ENCODE data around the gene SP8. TPM values are rescaled to one million over a fixed set of nuclear protein-coding genes. Genes with fewer than 3 reads are reported as not detected.

The SP8 gene
- total RNA-seq, 1 experiment from 2014 or later: not detected

- in situ Hi-C loops (cut with HindIII; ENCODE audit: low sequenced_read_pairs): no loop called here
- DNase-seq (ENCODE audit: low spot score): no peak
Measured at GRCh38 chr7:20777377-20778062, 9.2 kb downstream of the SP8 start.

DNA sequence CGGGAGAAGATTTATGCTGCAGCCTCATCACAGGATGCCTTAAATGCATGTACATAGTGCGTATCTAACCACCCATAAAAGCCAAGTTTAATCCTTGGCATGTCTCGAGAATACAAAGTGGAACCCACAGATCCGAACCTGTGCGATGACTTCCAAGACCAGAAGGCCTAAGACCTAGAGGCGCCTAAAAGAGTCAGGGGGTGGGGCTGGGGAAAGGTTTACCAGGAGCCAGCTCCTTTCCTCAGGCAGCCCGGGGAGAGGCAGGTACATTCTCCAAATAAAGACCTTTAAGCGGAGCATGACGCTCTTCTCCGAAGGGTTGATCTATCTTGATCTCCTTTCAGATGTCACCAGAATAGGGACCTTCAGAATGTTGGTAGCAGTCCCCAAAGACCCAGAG, 9.7 kb downstream of the SP8 start:
- no peak for DNase-seq (ENCODE audit: low spot score)
- in situ Hi-C loops (cut with HindIII; ENCODE audit: low sequenced_read_pairs): no loop called here

DNA sequence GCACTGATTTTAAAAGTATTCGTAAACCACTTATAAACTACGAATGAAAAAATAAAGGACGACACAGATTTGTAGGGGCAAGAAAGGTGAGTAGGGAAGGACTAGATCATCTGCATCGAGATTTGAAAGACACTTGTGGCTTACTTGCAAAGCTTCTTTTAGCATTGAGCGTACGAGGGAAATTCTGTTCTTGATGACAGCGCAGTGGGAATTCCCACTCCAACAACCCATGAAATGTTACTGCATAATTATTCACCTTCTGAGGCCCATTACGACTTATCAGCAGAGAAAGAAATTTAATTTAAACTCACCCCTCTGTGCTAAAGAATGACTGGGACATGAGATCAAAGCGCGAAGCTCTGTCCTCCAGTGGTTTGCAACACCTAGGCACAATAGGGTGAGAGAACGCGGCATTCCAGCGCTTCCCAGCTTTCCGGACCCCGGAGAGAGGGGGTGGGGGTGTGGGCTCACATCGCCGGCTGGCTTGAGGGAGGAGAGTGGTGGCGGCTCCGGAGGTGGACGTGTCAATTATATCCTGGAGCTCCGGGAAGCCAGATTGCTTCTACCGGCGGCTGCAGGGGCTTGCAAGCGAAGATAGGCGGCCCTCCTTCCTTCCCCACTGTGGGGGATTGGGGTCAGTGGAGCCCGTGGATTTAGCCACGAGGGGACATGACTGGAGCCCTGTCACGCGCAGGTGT, 10.3 kb downstream of the SP8 start:
- DNase-seq (ENCODE audit: low spot score): no peak
- in situ Hi-C loops (cut with HindIII; ENCODE audit: low sequenced_read_pairs): no loop called here

GRCh38 chr7:20754001-20754400, 32.7 kb downstream of the SP8 start:
- DNase-seq (ENCODE audit: low spot score): no peak
- in situ Hi-C loops (cut with HindIII; ENCODE audit: low sequenced_read_pairs): no loop called here

DNA sequence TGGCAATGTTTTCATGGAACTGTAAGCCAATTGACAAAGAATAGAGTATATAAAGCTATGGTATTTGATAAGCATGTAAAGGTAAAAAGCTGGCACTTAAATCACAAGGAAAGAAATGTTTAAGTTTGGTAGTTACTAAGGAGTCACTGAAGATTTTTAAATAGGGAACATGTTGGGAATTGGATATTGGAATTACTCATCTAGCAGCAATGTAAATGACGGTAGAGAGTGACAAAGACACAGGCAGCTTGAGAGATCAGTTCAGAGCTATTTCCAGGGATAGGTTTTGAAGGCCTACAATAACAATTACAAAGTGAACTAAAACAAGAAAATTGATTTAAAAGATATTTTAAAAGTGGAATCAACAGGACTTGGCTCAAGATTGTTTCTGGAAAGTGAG, 36.8 kb downstream of the SP8 start:
- in situ Hi-C loops (cut with HindIII; ENCODE audit: low sequenced_read_pairs): no loop called here
- DNase-seq (ENCODE audit: low spot score): no peak

DNA sequence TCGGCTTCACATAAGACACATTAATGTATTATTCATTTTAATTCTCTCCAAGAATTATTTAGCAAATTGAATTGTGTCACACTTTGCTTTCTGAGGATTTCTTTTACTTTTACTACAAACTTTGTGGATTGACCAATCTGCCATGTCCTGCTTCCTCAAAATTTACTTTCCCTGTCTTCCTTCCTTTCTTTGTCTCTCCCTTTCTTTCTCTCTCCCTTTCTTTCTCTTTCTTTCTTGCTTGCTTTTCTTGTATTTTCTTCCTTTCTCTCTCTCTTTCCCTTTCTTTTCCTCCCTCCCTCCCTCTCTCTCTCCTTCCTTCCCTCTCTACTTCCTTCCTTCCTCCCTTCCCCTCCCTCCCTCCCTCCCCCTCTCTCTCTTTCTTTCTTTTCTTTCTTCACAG, 37.8 kb downstream of the SP8 start:
- no peak for DNase-seq (ENCODE audit: low spot score)
- in situ Hi-C loops (cut with HindIII; ENCODE audit: low sequenced_read_pairs): no loop called here

GRCh38 chr7:20747001-20747400, 39.7 kb downstream of the SP8 start:
- no peak for DNase-seq (ENCODE audit: low spot score)
- in situ Hi-C loops (cut with HindIII; ENCODE audit: low sequenced_read_pairs): no loop called here

DNA sequence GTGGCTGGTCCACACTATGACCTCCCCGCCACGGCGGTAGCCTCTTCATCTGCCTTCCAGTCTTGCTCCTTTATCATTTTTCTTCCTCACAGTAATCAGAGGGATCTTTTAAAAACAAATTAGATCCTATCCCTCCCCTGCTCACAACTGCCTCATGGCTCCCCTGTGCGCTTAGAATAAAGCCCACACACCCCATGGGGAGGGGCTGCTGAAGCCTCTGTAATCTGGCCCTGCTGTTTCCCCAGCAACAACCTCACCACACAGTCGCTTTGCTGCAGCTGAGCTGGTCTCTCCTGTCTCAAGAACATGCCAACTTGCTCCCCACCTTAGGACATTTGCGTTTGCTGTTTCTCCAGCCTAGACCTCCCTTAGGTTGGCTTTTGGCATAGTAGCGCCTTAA, 41.0 kb downstream of the SP8 start:
- DNase-seq (ENCODE audit: low spot score): no peak
- in situ Hi-C loops (cut with HindIII; ENCODE audit: low sequenced_read_pairs): no loop called here

DNA sequence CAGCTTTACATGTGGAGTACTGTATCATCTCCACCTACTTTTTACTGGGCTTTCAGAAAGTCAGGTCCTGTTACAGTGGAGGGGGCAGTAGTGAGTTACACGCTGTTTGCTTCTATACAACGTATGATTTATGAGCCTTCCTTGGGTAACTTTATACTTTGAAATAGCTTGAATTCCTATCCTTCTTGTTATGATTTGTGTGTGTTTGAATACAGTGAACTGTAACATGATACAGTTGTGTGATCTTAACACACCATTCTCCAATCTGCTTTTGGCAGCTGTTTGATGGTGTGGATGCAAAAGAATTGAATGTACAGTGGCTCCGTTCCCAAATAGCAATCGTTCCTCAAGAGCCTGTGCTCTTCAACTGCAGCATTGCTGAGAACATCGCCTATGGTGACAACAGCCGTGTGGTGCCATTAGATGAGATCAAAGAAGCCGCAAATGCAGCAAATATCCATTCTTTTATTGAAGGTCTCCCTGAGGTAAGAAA, 41.7 kb downstream of the SP8 start:
- no peak for DNase-seq (ENCODE audit: low spot score)
- in situ Hi-C loops (cut with HindIII; ENCODE audit: low sequenced_read_pairs): no loop called here

DNA sequence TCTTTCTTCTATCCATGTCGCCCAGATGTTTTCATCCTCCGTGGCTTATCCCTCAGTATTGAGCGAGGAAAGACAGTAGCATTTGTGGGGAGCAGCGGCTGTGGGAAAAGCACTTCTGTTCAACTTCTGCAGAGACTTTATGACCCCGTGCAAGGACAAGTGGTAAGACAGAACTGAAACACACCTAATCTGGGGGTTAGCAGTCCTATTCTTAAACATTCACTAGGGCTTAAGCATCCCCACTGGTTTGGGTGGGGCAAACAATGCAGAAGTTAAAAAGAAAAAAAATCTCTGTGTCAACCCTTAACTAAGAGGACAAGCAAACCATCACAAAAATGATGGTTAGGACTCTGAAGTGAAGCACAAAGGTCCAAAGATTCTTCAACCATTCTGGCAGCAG, 43.8 kb downstream of the SP8 start:
- in situ Hi-C loops (cut with HindIII; ENCODE audit: low sequenced_read_pairs): no loop called here
- no peak for DNase-seq (ENCODE audit: low spot score)

- DNase-seq (ENCODE audit: low spot score): no peak
- in situ Hi-C loops (cut with HindIII; ENCODE audit: low sequenced_read_pairs): no loop called here
Measured at GRCh38 chr7:20741801-20742200, 44.9 kb downstream of the SP8 start.

GRCh38 chr7:20738518-20739481, 47.9 kb downstream of the SP8 start:
- no peak for DNase-seq (ENCODE audit: low spot score)
- in situ Hi-C loops (cut with HindIII; ENCODE audit: low sequenced_read_pairs): no loop called here

DNA sequence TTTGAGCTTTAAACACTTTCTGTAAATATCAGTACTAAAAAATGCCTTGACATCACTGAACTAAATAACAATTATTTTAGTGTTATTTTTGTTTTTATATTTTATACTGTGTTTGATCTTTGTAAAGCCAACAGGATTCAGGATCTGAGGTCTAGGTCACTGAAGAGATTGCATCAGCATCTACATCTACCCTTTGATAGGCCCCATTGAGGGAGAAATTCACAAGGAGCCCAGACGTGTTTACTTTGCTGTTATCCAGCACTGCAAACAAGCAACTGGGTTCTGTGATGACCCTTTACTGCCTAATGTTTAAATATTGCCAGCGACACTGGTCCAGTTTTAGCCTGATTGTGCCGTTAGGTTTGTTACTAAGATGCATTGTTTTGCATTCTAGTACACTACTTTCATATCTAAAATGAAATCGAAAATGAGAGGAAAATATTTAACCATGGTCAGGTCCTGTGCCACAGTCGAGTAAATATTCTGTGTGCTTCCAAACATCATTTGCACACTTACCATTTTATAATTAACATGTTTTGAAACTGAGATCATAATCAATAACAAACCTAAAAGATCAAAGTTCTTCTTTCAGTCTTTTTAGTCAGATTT, 48.7 kb downstream of the SP8 start:
- no peak for DNase-seq (ENCODE audit: low spot score)
- in situ Hi-C loops (cut with HindIII; ENCODE audit: low sequenced_read_pairs): no loop called here

GRCh38 chr7:20735346-20736065, 51.2 kb downstream of the SP8 start:
- no peak for DNase-seq (ENCODE audit: low spot score)
- in situ Hi-C loops (cut with HindIII; ENCODE audit: low sequenced_read_pairs): no loop called here

Other genes starting within 250 kb of the SP8 start
- not detected in 2 replicates for gene ABCB5, start 171.2 kb downstream of the SP8 start, total RNA-seq (2014; rRNA removed; shearing (Covaris generic))

All from G401 (cell line).